ENCODE results near the gene CDH4. TPM values are rescaled to one million over a fixed set of nuclear protein-coding genes. Genes with fewer than 3 reads are reported as not detected.
A peak's percentile ranks its signal among the peaks of the same experiment; 100 is the strongest.

Gene CDH4
- not detected in 2 replicates for total RNA-seq (2022)
- Bru-seq, nascent RNA = percentile 3 among the genes with signal in this experiment
- percentile 3 among the genes with signal in this experiment for BruChase-seq, experiment 1, labeled RNA remaining after a 2-hour chase
- percentile 2 among the genes with signal in this experiment for BruChase-seq, experiment 2, labeled RNA remaining after a 6-hour chase
- long read RNA-seq, partial matches to known transcripts = 0 of 1 reads
- long read RNA-seq, other reads (novel, unspliced or antisense) = 1 of 1 reads

GRCh38 chr20:61251529-61252393 lies at the start of gene CDH4:
Gene CDH4 (plus strand): TSS chr20:61252261.
- H3K4me3 ChIP-seq (ENCODE audit: low read depth, low read length) = no peak within 1 kb of the TSS
- intact Hi-C loops (cut with micrococcal nuclease; ENCODE audit: unreplicated experiment) = no loop called here
- Mint-ChIP-seq H3K27ac (ENCODE audit: unreplicated experiment) (no peak within 1 kb of the TSS), H3K4me3 (ENCODE audit: unreplicated experiment) (no peak within 1 kb of the TSS), H3K9me3 (ENCODE audit: unreplicated experiment) (peaks cover 2% of the 10 kb centered on the region), H3K36me3 (ENCODE audit: insufficient read depth, unreplicated experiment) (peaks cover 5% of the 10 kb centered on the region), H3K27me3 (ENCODE audit: insufficient read depth, unreplicated experiment) (peaks cover 12% of the 10 kb centered on the region), H3K4me1 (ENCODE audit: low read depth, unreplicated experiment) (no peaks in the 10 kb centered on the region)
- CTCF ChIA-PET = no interaction called here
- no TSS peak for BruUV-seq (replicated peaks)
- no peaks in the 10 kb centered on the region for H3K4me1 ChIP-seq
- no peaks in the 10 kb centered on the region for H3K36me3 ChIP-seq (ENCODE audit: control insufficient read depth, insufficient read depth, low read length)
- peaks cover 4% of the 10 kb centered on the region; the same call in 1 of the 2 replicates for H3K9me3 ChIP-seq
- POLR2A ChIA-PET = no interaction called here
- no peak for DNase-seq
- no peaks in the 10 kb centered on the region for H3K27me3 ChIP-seq (replicated peaks; ENCODE audit: control insufficient read depth, insufficient read depth, low read length)
- TF ChIP-seq CTCF (IDR thresholded peaks at IDR 0.05; ENCODE audit: insufficient read depth in 1 of 2, low read depth in 1 of 2, low read length in 1 of 2, severe bottlenecking in 1 of 2, unreplicated experiment in 1 of 2) = no peak

- no peak overlapping the region for H3K4me3 Mint-ChIP-seq (ENCODE audit: unreplicated experiment)
- H3K36me3 Mint-ChIP-seq (ENCODE audit: insufficient read depth, unreplicated experiment) = no peaks in the 10 kb centered on the region
- no peaks in the 10 kb centered on the region for H3K4me1 Mint-ChIP-seq (ENCODE audit: low read depth, unreplicated experiment)
- H3K36me3 ChIP-seq (ENCODE audit: control insufficient read depth, insufficient read depth, low read length) = no peaks in the 10 kb centered on the region
- peaks cover 13% of the 10 kb centered on the region for H3K27me3 Mint-ChIP-seq (ENCODE audit: insufficient read depth, unreplicated experiment)
- BruUV-seq (replicated peaks) = no TSS peak
- no peak overlapping the region for H3K27ac Mint-ChIP-seq (ENCODE audit: unreplicated experiment)
- H3K9me3 Mint-ChIP-seq (ENCODE audit: unreplicated experiment) = peaks cover 20% of the 10 kb centered on the region
- no peak overlapping the region for H3K4me3 ChIP-seq (ENCODE audit: low read depth, low read length)
- ChIA-PET CTCF (no interaction called here), POLR2A (no interaction called here)
- TF ChIP-seq CTCF (IDR thresholded peaks at IDR 0.05; ENCODE audit: insufficient read depth in 1 of 2, low read depth in 1 of 2, low read length in 1 of 2, severe bottlenecking in 1 of 2, unreplicated experiment in 1 of 2) = no peak
- no peaks in the 10 kb centered on the region for H3K4me1 ChIP-seq
- DNase-seq = no peak
- no peaks in the 10 kb centered on the region for H3K27me3 ChIP-seq (replicated peaks; ENCODE audit: control insufficient read depth, insufficient read depth, low read length)
- intact Hi-C loops (cut with micrococcal nuclease; ENCODE audit: unreplicated experiment) = no loop called here
- H3K9me3 ChIP-seq = peaks cover 19% of the 10 kb centered on the region; the same call in 1 of the 2 replicates
These were observed 48.7 kb upstream of the CDH4 start for GRCh38 chr20:61203320-61203719.

- no peak for TF ChIP-seq CTCF (IDR thresholded peaks at IDR 0.05; ENCODE audit: insufficient read depth in 1 of 2, low read depth in 1 of 2, low read length in 1 of 2, severe bottlenecking in 1 of 2, unreplicated experiment in 1 of 2)
- ChIA-PET CTCF (no interaction called here), POLR2A (no interaction called here)
- H3K4me1 Mint-ChIP-seq (ENCODE audit: low read depth, unreplicated experiment) = no peaks in the 10 kb centered on the region
- H3K4me1 ChIP-seq = no peaks in the 10 kb centered on the region
- intact Hi-C loops (cut with micrococcal nuclease; ENCODE audit: unreplicated experiment) = no loop called here
- peaks cover 10% of the 10 kb centered on the region for H3K27me3 Mint-ChIP-seq (ENCODE audit: insufficient read depth, unreplicated experiment)
- H3K36me3 ChIP-seq (ENCODE audit: control insufficient read depth, insufficient read depth, low read length) = no peaks in the 10 kb centered on the region
- H3K9me3 Mint-ChIP-seq (ENCODE audit: unreplicated experiment) = peaks cover 14% of the 10 kb centered on the region
- H3K36me3 Mint-ChIP-seq (ENCODE audit: insufficient read depth, unreplicated experiment) = no peaks in the 10 kb centered on the region
- no peak overlapping the region for H3K27ac Mint-ChIP-seq (ENCODE audit: unreplicated experiment)
- H3K4me3 ChIP-seq (ENCODE audit: low read depth, low read length) = no peak overlapping the region
- no peak for DNase-seq
- H3K4me3 Mint-ChIP-seq (ENCODE audit: unreplicated experiment) = no peak overlapping the region
- peaks cover 19% of the 10 kb centered on the region; the same call in 1 of the 2 replicates for H3K9me3 ChIP-seq
- no TSS peak for BruUV-seq (replicated peaks)
- no peaks in the 10 kb centered on the region for H3K27me3 ChIP-seq (replicated peaks; ENCODE audit: control insufficient read depth, insufficient read depth, low read length)
These were observed 47.9 kb upstream of the CDH4 start for GRCh38 chr20:61204206-61204605.
